ENCODE measurements around the gene RNU4-1. TPM values are rescaled to one million over a fixed set of nuclear protein-coding genes. Genes with fewer than 3 reads are reported as not detected.
"Not testable (repeated sequence)": the region's sequence is repeated elsewhere in the genome, so short reads cannot be mapped to it uniquely, and the experiment has no call there.

Gene RNU4-1
- total RNA-seq, 2 donors from 2014 or later: 1,261 to 6,779 TPM

DNA sequence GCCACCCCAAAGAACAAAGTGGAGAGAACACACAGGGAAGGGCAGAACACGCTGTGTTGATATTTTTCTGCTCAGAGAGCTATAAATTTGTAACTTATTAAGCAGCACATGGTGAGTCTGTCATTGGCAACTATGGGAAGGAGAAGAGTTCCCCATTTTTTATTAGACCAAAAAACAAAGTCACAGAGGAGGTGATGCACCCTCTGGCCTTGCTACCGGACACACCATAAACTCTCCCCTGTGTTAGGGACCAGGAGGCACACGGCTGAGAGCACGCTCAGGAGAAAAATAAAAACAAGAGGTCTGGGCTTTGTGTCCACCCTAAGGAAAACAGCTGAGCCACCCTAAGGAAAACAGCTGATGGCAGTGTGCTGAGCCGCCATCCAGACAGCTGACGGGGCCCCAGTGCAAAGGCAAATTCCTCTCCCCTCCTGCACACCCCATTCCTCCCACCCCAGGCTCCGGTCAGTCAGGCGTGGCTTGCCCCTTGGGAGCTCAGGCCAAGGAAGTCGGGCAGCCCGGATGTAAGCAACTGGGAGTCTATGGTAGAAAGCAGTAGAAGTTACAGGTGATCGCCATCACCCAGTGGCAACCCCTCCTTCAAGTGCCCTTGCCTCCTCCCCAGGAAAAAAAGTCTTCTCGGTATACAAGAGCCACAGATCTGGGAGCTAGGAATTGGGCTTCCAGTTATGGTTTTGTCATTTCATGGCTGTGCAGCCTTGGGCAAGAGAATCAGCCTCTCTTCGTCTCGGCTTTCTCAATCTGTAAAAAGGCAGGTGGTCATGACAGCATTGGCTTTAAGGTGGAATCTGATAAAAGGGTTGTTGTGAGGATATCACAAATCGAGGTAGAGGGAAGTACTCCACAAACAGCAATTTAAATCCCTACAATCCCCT, 29.9 kb downstream of the RNU4-1 start:
- ATAC-seq (peak in 1 of 2 donors; percentile 19), DNase-seq (no peak)
- intact Hi-C loops (cut with DNase I): no loop called here

DNA sequence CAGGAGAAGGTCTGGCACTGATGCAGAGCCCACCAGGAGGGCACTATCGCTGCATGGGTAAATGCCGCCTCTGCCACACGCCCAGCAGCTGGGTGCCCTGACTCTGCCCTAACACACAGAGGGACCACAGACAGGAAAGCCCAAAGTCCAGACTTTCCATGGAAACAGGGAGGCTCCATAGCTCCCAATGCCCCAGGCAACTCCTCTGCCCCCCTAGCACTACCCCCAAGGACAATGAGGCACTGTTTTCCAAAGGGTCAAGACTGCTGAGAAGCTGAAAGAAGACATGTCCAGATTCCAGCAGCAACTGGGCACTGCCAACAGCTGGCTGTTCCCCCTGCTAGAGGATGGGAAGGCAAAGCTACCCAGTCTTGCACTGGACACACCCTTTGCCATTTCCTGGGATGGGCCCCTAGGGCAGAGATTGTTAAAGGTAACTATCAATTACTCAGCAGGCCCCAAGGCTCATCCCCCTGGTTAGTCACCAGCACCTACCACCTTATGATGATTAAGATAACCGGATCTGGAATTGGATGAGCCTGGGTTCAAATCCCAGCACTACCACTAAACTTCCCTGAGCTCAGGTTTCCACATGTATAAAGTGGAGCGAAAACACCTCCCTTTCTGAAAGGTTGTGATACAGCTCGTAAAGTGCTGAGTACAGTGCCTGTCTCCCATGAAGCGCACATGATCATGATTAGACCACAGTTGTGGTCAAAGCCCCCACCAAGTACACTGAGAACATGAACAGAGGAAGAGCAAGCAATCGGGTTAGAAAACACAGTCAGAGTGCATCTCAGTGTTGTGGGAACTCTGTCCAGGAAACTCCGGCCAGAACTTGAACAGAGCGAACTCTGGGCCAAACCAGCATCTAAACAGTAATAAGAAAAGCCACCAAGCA, 30.8 kb downstream of the RNU4-1 start:
- no peak for ATAC-seq
- intact Hi-C loops (cut with DNase I): no loop called here
- no peak for DNase-seq

DNA sequence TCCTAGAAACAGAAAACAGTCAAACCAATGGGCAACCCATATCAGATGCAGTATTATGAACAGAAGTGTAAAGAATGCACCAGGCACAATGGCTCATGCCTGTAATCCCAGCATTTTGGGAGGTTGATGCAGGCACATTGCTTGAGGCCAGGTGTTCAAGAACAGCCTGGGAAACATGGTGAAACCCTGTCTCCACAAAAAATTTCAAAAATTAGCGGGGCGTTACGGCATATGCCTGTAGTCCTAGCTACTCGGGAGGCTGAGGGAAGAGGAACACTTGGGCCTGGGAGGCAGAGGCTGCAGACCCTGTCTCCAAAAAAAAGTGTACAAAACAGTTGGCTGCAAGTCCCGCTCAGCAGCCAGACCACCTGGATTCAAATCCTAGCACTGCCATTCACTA, 32.4 kb downstream of the RNU4-1 start:
- DNase-seq: no peak
- no peak for ATAC-seq
- intact Hi-C loops (cut with DNase I): no loop called here

DNA sequence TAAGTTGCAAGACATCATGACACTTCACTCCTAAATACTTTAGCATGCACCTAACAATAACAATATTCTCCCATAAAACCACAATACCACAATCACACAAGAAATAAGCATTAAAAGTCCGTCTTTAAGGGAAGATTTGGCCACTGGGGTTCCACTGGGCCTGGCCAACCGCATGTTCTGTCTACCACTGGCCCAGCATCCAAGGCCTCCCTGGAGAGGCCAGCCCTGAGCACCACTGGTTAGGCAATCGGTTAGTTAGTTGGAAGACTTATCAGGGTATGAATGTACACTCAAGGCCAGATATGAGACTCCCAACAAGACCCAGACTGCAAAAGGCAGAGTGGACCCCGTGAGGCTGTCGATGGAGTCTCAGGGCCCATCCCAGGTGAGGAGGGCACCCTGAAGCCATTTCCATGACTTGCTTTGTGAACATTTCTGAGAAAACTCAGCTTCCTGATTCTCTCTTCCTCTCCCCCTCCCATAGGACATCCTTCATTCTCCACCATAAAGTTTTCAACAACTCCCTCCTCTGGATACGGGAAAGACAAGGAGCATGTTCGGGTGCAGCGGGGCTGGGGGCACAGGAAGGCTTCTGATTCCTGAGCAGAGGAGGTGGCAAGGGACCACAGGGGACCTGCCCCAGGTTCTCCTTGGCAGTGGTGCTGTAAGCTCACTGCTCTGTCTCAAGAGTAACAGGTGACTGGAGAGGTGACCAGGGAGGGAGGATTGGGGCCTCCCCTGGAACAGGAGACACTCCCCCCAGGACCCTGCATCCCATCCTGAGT, 33.4 kb downstream of the RNU4-1 start:
- no peak for DNase-seq
- ATAC-seq: no peak
- intact Hi-C loops (cut with DNase I): no loop called here

DNA sequence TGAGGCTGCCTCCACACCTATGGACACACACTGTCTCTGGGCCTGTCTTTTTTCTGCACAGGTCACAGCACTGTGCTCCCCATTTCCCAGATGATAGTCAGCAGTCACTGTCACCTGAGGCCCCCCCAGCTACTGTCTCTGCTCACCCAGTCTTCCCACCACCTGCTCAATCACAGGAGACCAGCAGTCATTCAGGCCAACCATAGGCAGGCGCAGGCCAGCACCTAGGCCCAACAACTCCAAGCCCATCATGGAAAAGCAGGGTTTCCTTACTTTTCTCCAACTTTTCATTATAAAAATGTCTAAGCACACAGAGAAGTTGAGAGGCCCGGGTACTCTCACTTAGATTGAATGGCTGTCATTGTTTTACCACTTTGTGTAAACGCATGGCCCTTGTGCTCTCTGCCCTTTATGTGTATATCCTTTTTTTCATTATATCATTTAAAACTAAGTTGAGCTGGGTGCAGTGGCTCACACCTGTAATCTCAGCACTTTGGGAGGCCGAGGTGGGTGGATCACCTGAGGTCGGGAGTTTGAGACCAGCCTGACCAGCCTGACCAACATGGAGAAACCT, 34.6 kb downstream of the RNU4-1 start:
- intact Hi-C loops (cut with DNase I): no loop called here
- ATAC-seq: no peak
- DNase-seq: no peak

DNA sequence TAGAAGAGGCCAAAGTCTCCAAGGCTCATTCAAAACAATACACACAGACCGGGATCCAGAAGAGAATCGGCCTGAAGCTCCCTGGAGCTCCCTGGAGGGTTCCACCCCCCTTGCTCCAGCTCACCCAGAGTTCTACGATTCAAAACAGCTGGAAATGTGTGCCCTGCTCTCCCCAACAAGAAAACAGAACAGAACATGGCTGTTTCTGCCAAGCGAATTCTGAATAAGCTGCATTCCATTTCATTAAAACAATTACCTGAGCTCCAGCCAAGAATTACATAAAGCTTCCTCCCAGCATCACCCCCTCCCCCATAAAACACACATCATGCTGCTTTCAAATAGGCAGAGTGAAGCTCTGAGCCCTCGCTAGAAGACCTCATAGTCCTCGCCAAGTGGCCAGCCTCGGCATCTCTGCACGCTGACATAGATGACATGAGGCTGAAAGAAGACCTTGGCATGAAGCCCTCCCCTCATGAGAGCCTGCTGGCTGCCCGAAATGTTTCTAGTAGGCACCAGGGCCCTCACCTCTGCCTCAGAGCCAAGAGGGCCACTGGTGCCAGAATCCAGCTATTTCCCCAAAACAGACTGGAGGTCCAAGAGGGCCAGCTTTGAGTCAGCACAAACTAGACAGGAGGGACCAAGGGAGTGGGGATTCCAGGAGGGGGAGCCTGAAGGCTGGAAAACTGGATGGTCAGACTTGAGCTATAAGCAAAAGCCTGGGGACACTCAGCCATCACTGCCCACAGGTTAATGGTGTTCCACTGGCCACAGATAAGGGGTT, 35.8 kb downstream of the RNU4-1 start:
- DNase-seq (peak; percentile 78), ATAC-seq (peak; percentile 82 to 83)
- intact Hi-C loops (cut with DNase I): no loop called here

DNA sequence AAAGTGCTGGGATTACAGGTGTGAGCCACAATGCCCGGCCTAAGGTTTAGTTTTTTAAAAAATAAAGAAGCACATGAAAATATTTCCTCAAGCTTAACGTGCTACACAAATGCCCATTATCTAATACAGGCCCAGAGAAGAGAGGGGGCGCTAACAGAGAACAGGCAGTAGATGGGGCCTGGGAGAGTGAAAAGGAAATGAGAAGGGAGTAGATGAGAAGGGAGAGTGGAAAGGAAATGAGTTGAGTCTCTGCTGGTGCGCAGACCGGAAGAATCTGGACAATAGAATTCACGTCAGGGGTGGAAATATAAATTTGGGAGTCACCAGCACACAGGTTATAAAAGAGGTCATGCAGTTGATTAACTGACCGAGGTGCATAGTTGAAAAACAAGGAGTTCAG, 38.2 kb downstream of the RNU4-1 start:
- ATAC-seq (no peak), DNase-seq (no peak)
- intact Hi-C loops (cut with DNase I): no loop called here

DNA sequence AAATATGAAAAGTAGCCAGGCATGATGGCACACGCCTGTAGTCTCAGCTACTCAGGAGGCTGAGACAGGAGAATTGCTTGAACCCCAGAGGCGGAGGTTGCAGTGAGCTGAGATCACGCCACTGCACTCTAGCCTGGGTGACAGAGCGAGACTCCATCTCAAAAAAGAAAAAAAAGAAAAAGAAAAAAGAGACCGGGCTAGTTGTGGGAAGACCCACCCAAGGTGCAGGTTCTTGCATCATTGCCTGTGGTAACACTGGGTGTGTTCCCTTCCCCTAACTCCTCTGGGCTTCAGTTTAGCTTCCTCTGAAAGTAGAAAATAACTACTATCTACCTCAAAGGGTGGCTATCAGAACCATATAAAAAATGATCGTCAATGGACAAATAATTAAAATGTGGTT, 39.7 kb downstream of the RNU4-1 start:
- intact Hi-C loops (cut with DNase I): not testable (repeated sequence)

DNA sequence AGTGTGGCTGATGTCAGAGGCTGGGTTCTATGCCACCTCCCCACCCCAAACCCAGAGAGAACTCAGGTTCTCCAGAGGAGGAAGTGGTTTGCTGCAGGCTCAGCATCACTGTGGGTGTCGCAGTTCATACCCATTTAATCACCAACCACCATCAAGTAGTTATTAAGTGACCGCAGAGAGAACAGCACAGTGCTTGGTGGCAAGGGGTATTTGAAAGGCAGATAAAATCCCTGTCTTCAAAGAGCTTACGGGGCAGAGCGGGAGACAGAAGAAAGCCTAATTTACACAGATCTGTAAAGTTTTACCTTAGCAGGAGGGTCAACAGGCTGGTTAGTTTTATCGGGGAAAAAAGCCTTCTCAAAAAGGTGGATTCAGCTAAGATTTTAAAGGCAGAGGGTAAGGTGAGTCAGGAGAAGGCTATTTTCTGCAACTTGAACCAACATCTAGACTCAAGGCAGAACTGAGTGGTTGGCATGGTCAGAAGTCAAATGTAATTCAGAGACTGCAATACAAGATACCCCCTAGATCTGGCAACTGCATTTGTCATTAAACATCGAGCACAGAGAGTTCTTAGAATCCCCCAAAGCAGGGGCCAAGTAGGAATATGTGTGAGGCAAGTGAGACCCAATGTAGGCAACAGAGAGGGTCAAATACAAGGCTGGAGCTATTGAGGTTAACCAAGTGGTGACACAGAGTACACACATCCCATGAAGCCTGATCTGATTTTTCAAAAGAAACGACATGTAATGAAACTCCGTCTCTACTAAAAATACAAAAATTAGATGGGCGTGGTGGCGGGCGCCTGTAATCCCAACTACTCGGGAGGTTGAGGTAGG, 40.7 kb downstream of the RNU4-1 start:
- DNase-seq (no peak), ATAC-seq (peak; percentile 10 to 47)
- intact Hi-C loops (cut with DNase I): no loop called here

More for the DNA sequence above, 39.7 kb downstream of the RNU4-1 start:
- not testable (repeated sequence) for DNase-seq, ATAC-seq

DNA sequence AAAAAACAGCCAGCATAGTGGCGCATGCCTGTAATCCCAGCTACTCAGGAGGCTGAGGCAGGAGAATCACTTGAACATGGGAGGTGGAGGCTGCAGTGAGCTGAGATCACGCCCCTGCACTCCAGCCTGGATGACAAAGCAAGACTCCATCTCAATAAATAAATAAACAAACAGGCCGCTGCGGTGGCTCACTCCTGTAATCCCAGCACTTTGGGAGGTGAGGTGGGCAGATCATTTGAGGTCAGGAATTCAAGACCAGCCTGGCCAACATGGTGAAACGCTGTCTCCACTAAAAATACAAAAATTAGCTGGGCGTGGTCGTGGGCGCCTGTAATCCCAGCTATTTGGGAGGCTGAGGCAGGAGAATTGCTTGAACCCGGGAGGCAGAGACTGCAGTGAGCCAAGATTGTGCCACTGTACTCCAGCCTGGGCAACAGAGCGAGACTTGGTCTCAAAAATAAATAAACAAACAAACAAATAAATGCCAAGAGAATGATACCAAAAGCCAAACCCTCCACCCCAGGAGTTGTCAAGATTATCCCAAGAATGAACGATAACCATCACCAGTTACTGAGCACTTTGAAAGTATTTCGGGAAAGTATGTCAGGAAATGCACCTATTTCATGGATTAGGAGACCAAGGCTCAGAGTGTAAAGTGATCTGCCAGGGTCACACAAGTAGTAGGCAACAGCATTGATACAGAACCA, 41.5 kb downstream of the RNU4-1 start:
- DNase-seq; intact Hi-C loops (cut with DNase I); ATAC-seq: not testable (repeated sequence)

DNA sequence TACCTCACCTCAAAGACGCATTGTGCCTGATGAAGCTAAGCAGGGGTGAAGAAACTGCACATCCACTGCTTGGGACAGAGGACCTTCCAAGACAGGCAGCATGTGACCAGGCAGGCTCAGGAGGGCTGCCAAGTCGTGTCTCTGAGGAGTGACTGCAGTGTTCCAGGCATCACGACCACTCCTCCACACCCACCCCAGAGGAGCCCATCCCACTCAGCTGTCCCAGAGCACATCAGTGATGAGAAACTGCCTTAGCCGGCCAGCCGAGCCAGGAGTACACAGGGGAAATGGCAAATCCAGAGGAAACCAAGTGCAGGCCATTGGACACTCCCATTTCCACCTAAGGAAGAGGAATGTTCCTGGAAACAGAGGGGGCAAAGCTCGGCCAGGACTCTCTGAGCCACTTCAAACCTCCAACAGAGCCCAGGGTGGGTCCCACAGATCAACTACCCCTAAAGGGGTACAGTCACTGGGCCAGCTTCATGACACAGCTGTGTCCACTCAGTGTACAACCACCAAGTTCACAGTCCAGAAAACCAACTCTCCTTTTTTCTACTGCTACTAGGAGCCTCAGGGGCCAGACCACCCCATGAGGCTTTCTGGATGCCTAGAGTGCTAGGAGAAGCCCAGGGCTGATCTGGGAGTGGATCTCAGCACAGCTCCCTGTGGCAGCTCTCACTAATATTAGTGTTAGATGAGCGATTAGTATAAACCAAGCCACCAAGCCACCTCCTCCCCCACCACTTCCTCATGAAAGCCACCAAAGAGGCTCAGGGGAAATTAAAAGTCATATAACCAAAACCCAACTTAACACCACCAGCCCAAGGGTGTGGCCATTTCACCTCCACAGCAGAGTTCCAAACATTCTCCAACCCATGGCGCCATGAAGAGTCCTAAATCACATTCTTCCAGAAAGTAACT, 42.9 kb downstream of the RNU4-1 start:
- DNase-seq (peak; percentile 88), ATAC-seq (peak; percentile 64 to 77)
- intact Hi-C loops (cut with DNase I): no loop called here

DNA sequence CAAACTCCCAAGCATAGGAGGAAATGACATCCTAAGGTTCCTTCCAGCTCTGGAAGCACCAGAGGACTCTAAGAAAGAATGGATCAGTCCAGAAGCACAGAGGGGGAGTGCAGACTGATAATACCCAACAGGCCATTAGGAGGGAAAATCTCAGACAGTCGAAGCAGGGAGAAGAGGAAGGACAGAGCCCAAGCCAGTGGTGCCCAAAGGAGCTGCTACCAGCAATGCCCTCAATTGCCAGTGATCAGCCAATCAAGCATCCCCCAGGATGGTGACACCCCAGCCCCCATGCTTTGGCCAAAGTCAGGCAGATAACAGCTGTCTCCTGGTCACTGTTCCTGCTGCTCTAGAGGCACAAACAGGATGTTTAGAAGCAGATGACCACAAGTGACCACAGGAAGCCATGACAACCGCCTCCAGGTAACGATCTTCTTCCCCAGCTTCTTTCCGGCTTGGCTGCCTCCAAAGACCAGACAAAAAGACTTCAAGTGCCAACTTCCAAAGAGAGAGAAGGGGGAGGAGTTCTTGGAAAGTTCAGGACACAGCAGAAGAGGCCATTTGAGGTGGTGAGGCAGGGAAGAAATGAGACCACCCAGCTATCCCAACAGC, 43.7 kb downstream of the RNU4-1 start:
- ATAC-seq (no peak), DNase-seq (no peak)
- intact Hi-C loops (cut with DNase I): no loop called here

DNA sequence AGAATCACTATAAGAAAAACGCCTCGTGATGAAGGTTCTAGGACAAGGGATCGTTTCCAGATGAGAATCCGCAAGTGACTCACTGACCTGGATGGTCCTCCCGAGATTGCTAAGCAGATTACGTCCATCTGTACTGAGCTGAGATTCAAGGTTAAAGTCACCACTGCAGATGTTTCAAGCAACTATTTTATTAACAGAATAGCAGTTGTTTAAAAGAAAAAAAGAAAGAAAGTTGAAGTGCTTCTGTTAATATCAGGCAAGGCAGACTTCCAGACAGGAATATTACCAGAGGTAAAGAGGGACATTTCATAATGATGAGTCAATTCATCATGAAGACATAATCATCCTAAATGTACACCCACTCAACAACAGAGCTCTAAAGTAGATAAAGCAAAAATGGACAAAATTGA, 45.4 kb downstream of the RNU4-1 start:
- intact Hi-C loops (cut with DNase I): no loop called here
- DNase-seq (no peak), ATAC-seq (no peak)

DNA sequence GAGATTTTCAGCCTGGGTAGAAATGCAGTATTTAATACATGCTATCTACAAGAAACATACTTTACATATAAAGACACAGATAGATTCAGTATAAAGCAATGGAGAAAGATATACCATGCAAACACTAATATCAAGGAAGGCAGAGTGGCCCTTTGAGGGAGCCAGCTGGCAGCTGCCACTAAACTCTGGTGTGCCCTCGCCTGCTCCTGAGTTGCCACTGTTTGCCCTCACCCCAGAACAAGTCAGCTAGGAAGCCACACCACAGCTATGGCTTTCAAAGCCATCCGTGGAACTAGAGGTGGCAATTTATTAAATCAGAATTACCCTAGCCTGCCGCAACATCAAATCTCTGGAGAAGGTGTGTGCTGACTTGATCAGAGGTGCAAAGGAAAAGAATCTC, 45.9 kb downstream of the RNU4-1 start:
- ATAC-seq (no peak), DNase-seq (no peak)
- intact Hi-C loops (cut with DNase I): no loop called here

DNA sequence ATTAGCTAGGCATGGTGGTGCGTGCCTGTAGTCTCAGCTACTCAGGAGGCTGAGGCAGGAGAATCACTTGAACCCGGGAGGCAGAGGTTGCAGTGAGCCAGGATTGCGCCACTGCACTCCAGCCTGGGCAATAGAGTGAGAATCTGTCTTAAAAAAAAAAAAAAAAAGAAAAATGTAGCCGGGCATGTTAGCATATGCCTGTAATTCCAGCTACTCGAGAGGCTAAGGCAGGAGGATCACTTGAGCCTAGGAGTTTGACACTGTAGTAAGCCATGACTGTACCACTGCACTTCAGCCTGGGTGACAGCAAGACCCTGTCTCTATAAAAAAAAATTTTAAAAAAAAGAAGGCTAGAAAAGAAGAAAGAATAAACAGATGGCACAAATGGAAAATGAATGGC, 46.3 kb downstream of the RNU4-1 start:
- DNase-seq; ATAC-seq; intact Hi-C loops (cut with DNase I): not testable (repeated sequence)
